Measurements from ENCODE around the gene DSTYK. TPM values are rescaled to one million over a fixed set of nuclear protein-coding genes. Genes with fewer than 3 reads are reported as not detected.

The DSTYK gene
- 6.4 to 10.1 TPM (median 8.3 TPM) in 5 replicates for total RNA-seq (2022; extraction: Qiagen RNA extraction; ENCODE audit: low read depth)

DNA sequence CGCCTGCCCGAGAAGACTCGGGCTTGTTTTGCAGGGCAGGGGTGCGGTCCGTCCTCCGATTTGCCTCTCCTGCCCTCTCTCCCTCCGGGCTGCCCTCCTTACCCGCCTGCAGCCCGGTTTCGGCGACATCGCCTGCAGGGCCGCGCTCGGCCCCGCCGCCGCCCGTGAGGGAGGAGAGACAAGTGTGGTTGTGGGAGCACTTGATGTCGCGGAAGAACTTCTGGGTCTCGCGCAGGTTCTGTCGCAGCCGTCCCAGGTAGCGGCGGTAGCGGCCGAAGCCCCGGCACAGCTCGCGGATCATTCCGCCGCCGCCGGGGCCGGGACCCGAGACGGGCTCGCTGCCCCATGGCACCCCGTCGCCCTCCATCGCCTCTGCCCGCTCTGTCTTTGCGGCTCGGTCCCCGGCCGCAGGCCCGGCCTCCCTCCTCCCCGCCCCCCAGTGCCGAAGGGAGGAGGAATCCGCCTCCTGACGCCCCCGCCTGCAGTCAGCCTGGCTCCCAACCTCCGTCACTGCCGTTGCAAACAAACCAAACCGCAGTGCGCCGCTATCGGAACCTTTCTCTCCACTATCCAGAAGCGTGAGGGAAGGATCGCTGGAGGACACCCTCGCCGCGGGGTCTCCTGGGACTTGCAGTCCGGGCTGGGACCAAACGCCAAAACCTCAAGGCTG lies at the start of gene DSTYK:
TSS of gene DSTYK (minus strand) at position 534 of the 670 bp plus-strand sequence. CDS start at position 367, 167 bp downstream.

GRCh38 chr1:205227584-205228013 lies 16.1 kb upstream of the DSTYK start, which contains the start of gene TMCC2:
Gene TMCC2 (plus strand): TSS chr1:205227946. CDS start chr1:205228565, 619 bp downstream.

DNA sequence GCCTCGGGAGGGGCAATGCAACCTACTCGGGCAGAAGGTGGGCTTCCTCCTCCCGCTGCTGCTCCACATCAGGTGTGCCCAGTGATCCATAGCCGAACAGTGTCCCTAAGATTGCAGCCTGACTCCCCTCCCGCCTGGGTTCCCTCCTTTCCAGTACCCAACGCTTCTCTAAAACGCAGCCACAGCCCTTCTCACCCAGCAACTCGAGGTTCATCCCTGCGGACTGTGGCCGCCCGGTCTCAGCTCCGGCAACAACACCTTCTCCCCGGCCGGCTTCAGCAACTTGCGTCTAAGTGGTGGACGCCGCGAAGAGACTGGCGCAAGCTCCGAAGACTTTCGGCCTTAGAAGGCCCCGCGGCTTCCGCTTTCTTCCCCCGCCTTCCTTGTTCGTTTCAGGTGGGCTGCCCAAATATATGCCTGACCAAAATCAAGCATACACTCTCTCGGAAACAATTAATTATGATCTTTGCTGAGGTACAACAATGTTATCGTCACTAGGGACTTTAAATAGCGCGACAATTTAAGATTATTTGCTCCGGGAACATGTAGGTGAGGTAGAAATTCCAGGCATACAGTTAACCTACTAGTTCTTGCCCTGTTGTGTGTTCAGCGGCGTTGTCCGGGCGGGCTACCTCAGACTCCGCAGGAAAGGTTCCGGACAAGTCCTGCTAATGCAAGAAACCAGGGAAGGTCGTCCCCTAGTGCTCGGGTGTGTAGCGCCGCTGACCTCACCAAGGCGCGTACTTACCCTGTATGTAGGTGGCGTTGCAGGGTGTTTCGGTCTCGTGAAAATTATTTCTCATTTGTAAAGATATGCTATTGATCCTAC lies 89.6 kb downstream of the DSTYK start, which contains the start of gene RBBP5:
TSS of gene RBBP5 (minus strand) at position 319 of the 829 bp plus-strand sequence. CDS start at position 214, 105 bp downstream.

Other genes starting within 250 kb of the DSTYK start
- 0.02 to 0.41 TPM in 2 of 5 replicates, not detected in the others for gene CNTN2, start 168.5 kb downstream of the DSTYK start, total RNA-seq (2022; extraction: Qiagen RNA extraction; ENCODE audit: low read depth)
- 1.9 to 2.9 TPM (median 2.1 TPM) in 5 replicates for gene TMEM81, start 127.2 kb downstream of the DSTYK start, total RNA-seq (2022; extraction: Qiagen RNA extraction; ENCODE audit: low read depth)
- gene RBBP5, start 89.7 kb downstream of the DSTYK start, total RNA-seq (2022; extraction: Qiagen RNA extraction; ENCODE audit: low read depth), result 10.8 to 13.6 TPM (median 11.9 TPM) in 5 replicates
- gene TMCC2, start 16.2 kb upstream of the DSTYK start, total RNA-seq (2022; extraction: Qiagen RNA extraction; ENCODE audit: low read depth), result 1.7 to 2.4 TPM (median 2.2 TPM) in 5 replicates
- 22.6 to 34.1 TPM (median 31.0 TPM) in 5 replicates for gene NUAK2, start 110.0 kb upstream of the DSTYK start, total RNA-seq (2022; extraction: Qiagen RNA extraction; ENCODE audit: low read depth)
- gene KLHDC8A, start 145.2 kb upstream of the DSTYK start, total RNA-seq (2022; extraction: Qiagen RNA extraction; ENCODE audit: low read depth), result 0.37 to 0.72 TPM (median 0.47 TPM) in 5 replicates
- gene LEMD1, start 210.4 kb upstream of the DSTYK start, total RNA-seq (2022; extraction: Qiagen RNA extraction; ENCODE audit: low read depth), result not detected in 5 replicates
- not detected in 5 replicates for gene BLACAT1, start 244.3 kb upstream of the DSTYK start, total RNA-seq (2022; extraction: Qiagen RNA extraction; ENCODE audit: low read depth)

All from A549 treated with ZK216348 at 1 μM for 4 hours (cell line).